Measurements from ENCODE around the gene MARCHF5. TPM values are rescaled to one million over a fixed set of nuclear protein-coding genes. Genes with fewer than 3 reads are reported as not detected.

Gene MARCHF5
- total RNA-seq, 4 donors from 2014 or later, result 1.8 to 17.8 (median 9.1) TPM

- 90 to 100% methylated on average over 1 to 7 of the region's 7 CpGs for WGBS, 2 donors (ENCODE audit: low coverage in 1 of 2)
- H3K4me1 ChIP-seq, result no peaks in the 10 kb centered on the region
- H3K27ac ChIP-seq, result no peak overlapping the region
- no peaks in the 10 kb centered on the region for H3K9me3 ChIP-seq
- in situ Hi-C loops (cut with MboI; ENCODE audit: low pct_ligation_motif_present in 1 of 4, low pct_unique_long_range_greater_than_20kb in 1 of 4, low sequenced_read_pairs in 3 of 4), result no loop called here
- no peak overlapping the region for H3K4me3 ChIP-seq
- TF ChIP-seq POLR2A (IDR thresholded peaks at IDR 0.05) (no peak), POLR2AphosphoS5 (IDR thresholded peaks at IDR 0.05) (no peak), EP300 (IDR thresholded peaks at IDR 0.05; ENCODE audit: low read depth) (no peak), CTCF (IDR thresholded peaks at IDR 0.05) (no peak)
- H3K27me3 ChIP-seq, result no peaks in the 10 kb centered on the region
- H3K36me3 ChIP-seq, result peaks cover 0 to 2% (median 0%) of the 10 kb centered on the region in 4 donors
- no peak for DNase-seq
- intact Hi-C loops (cut with DNase I; ENCODE audit: low total_unique reads), result no loop called here
These were observed 65.1 kb downstream of the MARCHF5 start for GRCh38 chr10:92356041-92356440.

DNA sequence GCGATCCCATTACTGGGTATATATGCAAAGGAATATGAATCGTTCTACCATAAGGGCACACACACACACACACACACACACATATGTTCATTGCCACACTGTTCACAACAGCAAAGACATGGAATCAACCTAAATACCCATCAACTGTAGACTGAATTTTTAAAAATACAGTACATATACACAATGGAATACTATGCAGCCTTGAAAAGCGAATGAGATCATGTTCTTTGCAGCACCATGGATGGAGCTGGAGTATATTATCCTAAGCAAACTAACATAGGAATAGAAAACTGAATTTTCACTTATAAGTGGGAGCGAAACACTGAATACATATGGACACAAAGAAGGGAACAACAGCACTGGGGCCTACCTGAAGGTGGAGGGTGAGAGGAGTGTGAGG is 72.5 kb downstream of the MARCHF5 start:
- intact Hi-C loops (cut with DNase I; ENCODE audit: low total_unique reads), result no loop called here
- no peak overlapping the region for H3K27ac ChIP-seq
- no peak for TF ChIP-seq CTCF (IDR thresholded peaks at IDR 0.05)
- no peak for TF ChIP-seq POLR2A (IDR thresholded peaks at IDR 0.05)
- no peak for TF ChIP-seq EP300 (IDR thresholded peaks at IDR 0.05; ENCODE audit: low read depth)
- no peak for TF ChIP-seq POLR2AphosphoS5 (IDR thresholded peaks at IDR 0.05)

GRCh38 chr10:92366412-92367021 is 75.5 kb downstream of the MARCHF5 start:
- intact Hi-C loops (cut with DNase I; ENCODE audit: low total_unique reads), result no loop called here
- Histone ChIP-seq H3K4me3 (no peak overlapping the region), H3K36me3 (no peaks in the 10 kb centered on the region), H3K4me1 (no peaks in the 10 kb centered on the region), H3K9me3 (no peaks in the 10 kb centered on the region), H3K27ac (no peak overlapping the region), H3K27me3 (no peaks in the 10 kb centered on the region)
- in situ Hi-C loops (cut with MboI; ENCODE audit: low pct_ligation_motif_present in 1 of 4, low pct_unique_long_range_greater_than_20kb in 1 of 4, low sequenced_read_pairs in 3 of 4), result no loop called here
- TF ChIP-seq EP300 (IDR thresholded peaks at IDR 0.05; ENCODE audit: low read depth) (no peak), CTCF (IDR thresholded peaks at IDR 0.05) (no peak), POLR2AphosphoS5 (IDR thresholded peaks at IDR 0.05) (no peak), POLR2A (IDR thresholded peaks at IDR 0.05) (no peak)
- 63 to 78% methylated on average over 2 to 5 of the region's 5 CpGs for WGBS, 2 donors (ENCODE audit: low coverage in 1 of 2)
- DNase-seq, result no peak

More for the DNA sequence above, 72.5 kb downstream of the MARCHF5 start:
- Histone ChIP-seq H3K27me3 (no peaks in the 10 kb centered on the region), H3K9me3 (no peaks in the 10 kb centered on the region), H3K36me3 (no peaks in the 10 kb centered on the region), H3K4me1 (no peaks in the 10 kb centered on the region), H3K4me3 (no peak overlapping the region)
- WGBS, 2 donors (ENCODE audit: low coverage in 1 of 2), result 93 to 95% methylated on average over 2 to 4 of the region's 4 CpGs
- DNase-seq, result no peak
- in situ Hi-C loops (cut with MboI; ENCODE audit: low pct_ligation_motif_present in 1 of 4, low pct_unique_long_range_greater_than_20kb in 1 of 4, low sequenced_read_pairs in 3 of 4), result no loop called here

DNA sequence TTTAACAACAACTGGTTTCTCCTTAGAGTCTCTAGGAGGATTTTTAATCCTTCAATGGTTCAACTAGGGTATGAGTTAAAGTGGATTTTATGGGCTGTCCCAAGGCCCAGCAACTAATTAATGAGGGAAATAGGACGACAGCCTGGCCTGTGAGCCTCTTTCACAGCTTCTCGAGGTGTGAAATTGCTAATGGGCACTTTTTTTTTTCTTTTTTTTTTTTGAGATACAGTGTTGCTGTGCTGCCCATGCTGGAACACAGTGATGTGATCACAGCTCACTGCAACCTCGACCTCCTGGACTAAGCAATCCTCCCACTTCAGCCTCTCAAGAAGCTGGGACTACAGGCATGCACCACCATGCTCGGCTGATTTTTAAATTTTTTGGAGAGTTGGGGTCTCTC is 87.0 kb downstream of the MARCHF5 start:
- H3K4me1 ChIP-seq, result no peaks in the 10 kb centered on the region
- H3K27me3 ChIP-seq, result no peaks in the 10 kb centered on the region
- no peak overlapping the region for H3K4me3 ChIP-seq
- in situ Hi-C loops (cut with MboI; ENCODE audit: low pct_ligation_motif_present in 1 of 4, low pct_unique_long_range_greater_than_20kb in 1 of 4, low sequenced_read_pairs in 3 of 4) (no loop called here), intact Hi-C loops (cut with DNase I; ENCODE audit: low total_unique reads) (no loop called here)
- TF ChIP-seq CTCF (IDR thresholded peaks at IDR 0.05) (no peak), EP300 (IDR thresholded peaks at IDR 0.05; ENCODE audit: low read depth) (no peak), POLR2A (IDR thresholded peaks at IDR 0.05) (no peak), POLR2AphosphoS5 (IDR thresholded peaks at IDR 0.05) (no peak)
- 60 to 67% methylated on average over 2 to 4 of the region's 4 CpGs for WGBS, 2 donors (ENCODE audit: low coverage in 1 of 2)
- H3K27ac ChIP-seq, result no peak overlapping the region
- no peaks in the 10 kb centered on the region for H3K36me3 ChIP-seq
- H3K9me3 ChIP-seq, result no peaks in the 10 kb centered on the region
- DNase-seq, result no peak
